ENCODE measurements around the gene SLC4A5.

SLC4A5 gene

GRCh38 chr2:74384051-74384450 lies 40.8 kb upstream of the SLC4A5 start:
- Histone ChIP-seq H3K27ac (no peak overlapping the region), H3K4me3 (no peak overlapping the region)
- TF ChIP-seq, protein P1, sequence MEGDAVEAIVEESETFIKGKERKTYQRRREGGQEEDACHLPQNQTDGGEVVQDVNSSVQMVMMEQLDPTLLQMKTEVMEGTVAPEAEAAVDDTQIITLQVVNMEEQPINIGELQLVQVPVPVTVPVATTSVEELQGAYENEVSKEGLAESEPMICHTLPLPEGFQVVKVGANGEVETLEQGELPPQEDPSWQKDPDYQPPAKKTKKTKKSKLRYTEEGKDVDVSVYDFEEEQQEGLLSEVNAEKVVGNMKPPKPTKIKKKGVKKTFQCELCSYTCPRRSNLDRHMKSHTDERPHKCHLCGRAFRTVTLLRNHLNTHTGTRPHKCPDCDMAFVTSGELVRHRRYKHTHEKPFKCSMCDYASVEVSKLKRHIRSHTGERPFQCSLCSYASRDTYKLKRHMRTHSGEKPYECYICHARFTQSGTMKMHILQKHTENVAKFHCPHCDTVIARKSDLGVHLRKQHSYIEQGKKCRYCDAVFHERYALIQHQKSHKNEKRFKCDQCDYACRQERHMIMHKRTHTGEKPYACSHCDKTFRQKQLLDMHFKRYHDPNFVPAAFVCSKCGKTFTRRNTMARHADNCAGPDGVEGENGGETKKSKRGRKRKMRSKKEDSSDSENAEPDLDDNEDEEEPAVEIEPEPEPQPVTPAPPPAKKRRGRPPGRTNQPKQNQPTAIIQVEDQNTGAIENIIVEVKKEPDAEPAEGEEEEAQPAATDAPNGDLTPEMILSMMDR (IDR thresholded peaks at IDR 0.05) = no peak
- DNase-seq (ENCODE audit: low spot score) = no peak

DNA sequence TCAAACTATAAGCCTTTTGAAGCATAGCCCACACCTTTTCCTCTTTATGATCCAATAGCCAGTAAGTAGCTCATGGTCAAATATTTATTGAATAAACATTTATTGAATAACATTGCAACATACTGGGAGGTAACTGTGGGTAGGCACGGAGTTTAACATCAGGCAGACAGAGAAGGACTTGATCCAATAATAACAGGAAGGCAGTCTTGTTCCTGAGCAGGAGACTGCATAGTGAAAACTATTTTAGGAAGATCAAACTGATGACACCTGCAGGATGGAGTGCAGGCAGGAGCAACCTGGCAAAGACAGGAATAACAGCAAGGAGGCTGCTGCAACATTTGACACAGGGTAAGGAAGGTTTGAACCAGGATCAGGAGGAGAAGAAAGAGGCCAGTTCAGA lies 40.0 kb upstream of the SLC4A5 start:
- TF ChIP-seq, protein P1 (IDR thresholded peaks at IDR 0.05) = no peak
- H3K27ac ChIP-seq = peak overlapping the region in 1 of 2 donors; percentile 9
- DNase-seq (ENCODE audit: low spot score) = no peak

GRCh38 chr2:74381751-74382150 lies 38.5 kb upstream of the SLC4A5 start:
- no peak overlapping the region for H3K4me3 ChIP-seq
- TF ChIP-seq, protein P1 (IDR thresholded peaks at IDR 0.05) = no peak
- no peak overlapping the region for H3K27ac ChIP-seq
- DNase-seq (ENCODE audit: low spot score) = no peak

More for the DNA sequence above, 40.0 kb upstream of the SLC4A5 start:
- no peak overlapping the region for H3K4me3 ChIP-seq

DNA sequence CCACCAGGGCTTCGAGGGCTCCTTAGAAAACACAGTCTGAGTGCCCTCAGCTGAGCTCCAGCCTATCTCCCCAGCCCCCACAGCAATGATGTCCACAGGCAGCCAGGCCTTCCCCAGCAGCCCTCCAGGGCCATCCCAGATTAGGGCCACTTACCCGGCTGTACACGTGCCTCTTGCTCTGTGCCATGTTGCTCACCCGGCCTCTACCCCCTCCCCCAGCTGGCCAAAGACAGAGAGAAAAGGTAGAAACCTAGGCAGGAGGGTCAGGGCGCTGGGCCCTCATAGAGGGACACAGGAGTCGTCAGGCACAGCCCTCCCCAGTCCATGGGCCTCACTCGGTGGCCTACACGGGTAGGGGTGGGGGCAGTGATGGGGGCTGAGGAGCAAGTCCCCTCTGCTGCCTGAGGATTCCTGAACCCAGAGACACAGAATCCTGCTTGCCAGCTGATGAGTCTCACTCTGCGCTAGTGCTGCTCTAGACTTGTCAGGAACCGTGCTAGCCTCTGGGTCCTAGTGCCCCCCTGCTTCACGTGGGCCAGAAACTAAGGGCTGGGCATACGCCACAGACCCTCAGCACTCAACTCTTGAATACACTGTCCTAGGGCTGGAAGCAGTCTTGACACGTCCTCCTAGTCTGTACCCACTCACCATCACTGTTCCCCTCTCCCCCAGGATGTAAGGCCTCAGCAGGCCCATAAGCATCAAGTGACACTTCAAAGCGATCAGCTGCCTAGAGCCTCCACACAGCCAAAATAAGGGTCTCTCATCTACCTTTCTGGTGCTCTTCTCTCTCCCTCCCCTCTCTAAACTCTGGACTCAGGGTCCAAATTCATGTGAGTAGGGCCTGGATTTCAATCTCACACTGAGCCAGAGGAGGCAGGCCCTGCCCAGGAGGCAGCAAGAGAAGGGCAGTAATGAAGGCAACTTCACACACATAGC lies 36.9 kb upstream of the SLC4A5 start, which contains the start of gene DCTN1:
Gene DCTN1 (minus strand): TSS at position 461 of the 939 bp plus-strand sequence. CDS start 274 bp downstream, at position 187.
- H3K4me3 ChIP-seq = peak within 1 kb of the TSS; percentile 72
- TF ChIP-seq, protein P1 (IDR thresholded peaks at IDR 0.05) = no peak
- H3K27ac ChIP-seq = peak within 1 kb of the TSS; percentile 28 to 38
- DNase-seq (ENCODE audit: low spot score) = no peak

DNA sequence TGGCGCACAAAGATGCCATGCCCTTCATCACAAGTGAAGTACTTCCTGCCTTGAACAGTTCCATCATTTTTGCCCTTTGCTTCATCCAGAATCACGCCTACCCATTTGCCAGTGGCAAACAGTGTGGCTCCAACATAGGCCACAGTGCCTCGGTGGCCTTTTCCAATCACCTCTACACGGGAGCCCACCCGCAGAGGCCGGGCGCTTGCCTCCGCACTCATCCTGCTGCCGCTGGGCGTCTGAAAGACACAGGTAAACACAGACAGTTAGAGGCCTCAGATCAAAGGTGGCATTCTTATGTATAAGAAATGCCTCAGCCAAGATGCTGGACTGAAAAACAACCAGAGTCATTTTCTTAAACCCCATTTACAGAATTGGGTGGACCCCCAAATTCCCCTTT lies 34.8 kb upstream of the SLC4A5 start:
- no peak for DNase-seq (ENCODE audit: low spot score)
- no peak overlapping the region for H3K4me3 ChIP-seq
- H3K27ac ChIP-seq = no peak overlapping the region
- TF ChIP-seq, protein P1 (IDR thresholded peaks at IDR 0.05) = no peak

- TF ChIP-seq, protein P1 (IDR thresholded peaks at IDR 0.05) = no peak
- DNase-seq (ENCODE audit: low spot score) = no peak
- Histone ChIP-seq H3K4me3 (no peak overlapping the region), H3K27ac (no peak overlapping the region)
Measured at GRCh38 chr2:74375838-74376237, 32.6 kb upstream of the SLC4A5 start.
